ENCODE data around the gene RAB31.

The RAB31 gene

GRCh38 chr18:9694174-9694573 is 13.9 kb upstream of the RAB31 start:
- no peak for DNase-seq (ENCODE audit: low spot score)

GRCh38 chr18:9694952-9695495 is 13.1 kb upstream of the RAB31 start:
- no peak for DNase-seq (ENCODE audit: low spot score)

- no peak for DNase-seq (ENCODE audit: low spot score)
Observed at GRCh38 chr18:9695605-9696004, 12.5 kb upstream of the RAB31 start.

GRCh38 chr18:9696112-9696511 is 12.0 kb upstream of the RAB31 start:
- no peak for DNase-seq (ENCODE audit: low spot score)

- no peak for DNase-seq (ENCODE audit: low spot score)
Observed at GRCh38 chr18:9696701-9697100, 11.4 kb upstream of the RAB31 start.

- no peak for DNase-seq (ENCODE audit: low spot score)
Observed at GRCh38 chr18:9697121-9697520, 11.0 kb upstream of the RAB31 start.

- DNase-seq (ENCODE audit: low spot score): no peak
Observed at GRCh38 chr18:9698497-9698896, 9.6 kb upstream of the RAB31 start.

- DNase-seq (ENCODE audit: low spot score): no peak
Observed at GRCh38 chr18:9700261-9700796, 7.8 kb upstream of the RAB31 start.

- no peak for DNase-seq (ENCODE audit: low spot score)
Observed at GRCh38 chr18:9701609-9702349, 6.3 kb upstream of the RAB31 start.

- no peak for DNase-seq (ENCODE audit: low spot score)
Observed at GRCh38 chr18:9704233-9705118, 3.6 kb upstream of the RAB31 start.

- DNase-seq (ENCODE audit: low spot score): peak; percentile 25
Observed at GRCh38 chr18:9705183-9705829, 2.8 kb upstream of the RAB31 start.

- no peak for DNase-seq (ENCODE audit: low spot score)
Observed at GRCh38 chr18:9706081-9706935, 1.8 kb upstream of the RAB31 start.

- no peak for DNase-seq (ENCODE audit: low spot score)
Observed at GRCh38 chr18:9707381-9708056, 582 bp upstream of the RAB31 start.

GRCh38 chr18:9708434-9709303 is 568 bp downstream of the RAB31 start:
- DNase-seq (ENCODE audit: low spot score): no peak

- no peak for DNase-seq (ENCODE audit: low spot score)
Observed at GRCh38 chr18:9709304-9709877, 1.3 kb downstream of the RAB31 start.

GRCh38 chr18:9710037-9710436 is 1.9 kb downstream of the RAB31 start:
- no peak for DNase-seq (ENCODE audit: low spot score)

GRCh38 chr18:9711361-9712129 is 3.4 kb downstream of the RAB31 start:
- DNase-seq (ENCODE audit: low spot score): no peak

- no peak for DNase-seq (ENCODE audit: low spot score)
Observed at GRCh38 chr18:9712130-9712577, 4.1 kb downstream of the RAB31 start.

All from COLO829 (cell line).